Fibroblast of the aortic adventitia (primary cell): ENCODE results near the gene UBE2G2. TPM values are rescaled to one million over a fixed set of nuclear protein-coding genes. Genes with fewer than 3 reads are reported as not detected.

Experiments used
- DNase-seq: peaks from one replicate; pipeline ENCODE4 v3.0.0-alpha.2; 2010; ENCODE audit warnings: low read depth
- H3K4me3 ChIP-seq: 2 replicates; pipeline ENCODE4 v1.5.1; 2011; ENCODE audit warnings: low read depth, mild to moderate bottlenecking, control low read depth, low read length, moderate library complexity
- CTCF ChIP-seq: IDR thresholded peaks from 2 replicates; pipeline ENCODE4 v1.5.1; 2011; ENCODE audit warnings: mild to moderate bottlenecking, low read length, control low read depth, inconsistent platforms; ENCODE audit not compliant: insufficient read depth
- total RNA-seq: library from RNA; depleted of rRNA; stranded (reverse); fragments of >200 nt; gene quantifications from 2 replicates; pipeline ENCODE4 v1.2.3, GENCODE V29; 2012; ENCODE audit warnings: low replicate concordance

Gene UBE2G2
- total RNA-seq, 1 donor: 64.2 TPM

- H3K4me3 ChIP-seq: no peak overlapping the region
- DNase-seq: no peak
- TF ChIP-seq CTCF: no peak
Measured at GRCh38 chr21:44847261-44848056, 45.8 kb upstream of the UBE2G2 start.

- no peak for TF ChIP-seq CTCF
- DNase-seq: peak; percentile 51
- H3K4me3 ChIP-seq: no peak overlapping the region
Measured at GRCh38 chr21:44846485-44847260, 45.1 kb upstream of the UBE2G2 start.

- TF ChIP-seq CTCF: no peak
- peak overlapping the region; percentile 50 for H3K4me3 ChIP-seq
- no peak for DNase-seq
Measured at GRCh38 chr21:44846224-44846484, 44.5 kb upstream of the UBE2G2 start.

- DNase-seq: peak; percentile 51
- peak; percentile 47 for TF ChIP-seq CTCF
- peak overlapping the region; percentile 50 for H3K4me3 ChIP-seq
Measured at GRCh38 chr21:44845418-44846223, 44.0 kb upstream of the UBE2G2 start.

- H3K4me3 ChIP-seq: no peak overlapping the region
- no peak for TF ChIP-seq CTCF
- no peak for DNase-seq
Measured at GRCh38 chr21:44844256-44844655, 42.6 kb upstream of the UBE2G2 start.

GRCh38 chr21:44842721-44843445 is 41.3 kb upstream of the UBE2G2 start:
- no peak for TF ChIP-seq CTCF
- DNase-seq: no peak
- H3K4me3 ChIP-seq: no peak overlapping the region
